ENCODE measurements around the gene MGLL. TPM values are rescaled to one million over a fixed set of nuclear protein-coding genes. Genes with fewer than 3 reads are reported as not detected.
A peak's percentile ranks its signal among the peaks of the same experiment; 100 is the strongest.

Gene MGLL
- total and polyA plus RNA-seq, 9 of the 15 experiments (the other 6 are each of a cell fraction or from before 2014, with no cell fraction given): 0.12 to 0.32 (median 0.18) TPM; not detected in 6

DNA sequence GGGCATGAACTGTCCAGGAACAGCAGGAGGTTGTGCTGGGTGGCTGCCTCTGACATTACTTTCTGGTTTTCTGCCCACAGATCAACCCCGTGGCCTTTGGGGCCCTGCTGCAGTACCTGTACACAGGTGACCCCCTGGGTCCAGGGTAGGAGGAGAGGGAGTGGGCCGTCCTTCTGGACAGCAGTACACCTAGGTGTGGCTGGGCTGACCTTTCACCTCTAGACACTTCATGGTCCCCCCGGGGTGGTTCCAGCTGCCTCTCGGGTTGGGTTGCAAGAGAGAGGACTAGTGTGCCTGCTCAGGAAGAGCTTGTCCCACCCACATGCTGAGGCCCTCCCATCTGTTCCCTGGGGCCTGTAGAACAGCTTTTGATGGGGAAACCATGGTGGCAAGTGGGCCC lies 145.9 kb downstream of the MGLL start (continued):
- TF ChIP-seq EP400 (IDR thresholded peaks at IDR 0.05) (no peak), ZNF282 (CRISPR knock-in tag; IDR thresholded peaks at IDR 0.05) (no peak), CTCFL (IDR thresholded peaks at IDR 0.05; ENCODE audit: borderline replicate concordance, insufficient read depth, low read depth, low read length, poor library complexity, severe bottlenecking) (no peak), CBX8 (IDR thresholded peaks at IDR 0.05; ENCODE audit: borderline replicate concordance, extremely low read depth, low read depth, low read length, poor library complexity, severe bottlenecking) (no peak), COPS2 (conservative IDR thresholded peaks at IDR 0.05) (no peak)

GRCh38 chr3:127675651-127676391 lies 146.5 kb downstream of the MGLL start:
- no peak for FAIRE-seq
- H2AFZ ChIP-seq (ENCODE audit: low read depth, low read length): no peak overlapping the region
- H4K20me1 ChIP-seq (replicated peaks; ENCODE audit: control insufficient read depth, insufficient read depth, low read length): 0 out of 2 replicates have a peak, but pooled peaks cover 4% of the 10 kb centered on the region
- no peak overlapping the region for H3K4me2 ChIP-seq (ENCODE audit: insufficient read depth, low read length)
- 26% methylated on average over 15 of the region's 29 CpGs for WGBS (ENCODE audit: insufficient coverage, low coverage, missing lambda C conversion rate)
- no peak overlapping the region for H3K27ac ChIP-seq (ENCODE audit: extremely low read depth, low read depth, low read length)
- ATAC-seq: no peak
- H3K36me3 ChIP-seq (ENCODE audit: control insufficient read depth, insufficient read depth, low read length): no peaks in the 10 kb centered on the region
- no peaks in the 10 kb centered on the region for H3K79me2 ChIP-seq (ENCODE audit: control insufficient read depth, insufficient read depth, low read length)
- in situ Hi-C loops (cut with MboI): no loop called here
- H3K9me3 ChIP-seq (replicated peaks; ENCODE audit: control insufficient read depth, insufficient read depth, low read depth, low read length): no peaks in the 10 kb centered on the region
- H3K4me1 ChIP-seq (replicated peaks in 1 of 2; ENCODE audit: control insufficient read depth in 2 of 2, insufficient read depth in 2 of 2, low read length in 2 of 2): peaks cover 0 to 51% of the 10 kb centered on the region in 2 experiments; a peak in 2 of 5 replicates
- no peak overlapping the region for H3K4me3 ChIP-seq
- DNase-seq (ENCODE audit: extremely low read depth in 1 of 4, low spot score in 3 of 4): no peak
- H3K9me1 ChIP-seq (ENCODE audit: control insufficient read depth, insufficient read depth, low read length): no peaks in the 10 kb centered on the region
- H3K27me3 ChIP-seq (ENCODE audit: control insufficient read depth in 2 of 2, insufficient read depth in 2 of 2, low read length in 2 of 2): no peaks in the 10 kb centered on the region
- intact Hi-C loops (cut with micrococcal nuclease): no loop called here
- TF ChIP-seq ZBTB33 (CRISPR knock-in tag; IDR thresholded peaks at IDR 0.05) (peak; percentile 47; the same call in 1 of the 2 replicates), ZFX (CRISPR knock-in tag; IDR thresholded peaks at IDR 0.05) (no peak), GATAD2A (IDR thresholded peaks at IDR 0.05) (no peak)
- ChIA-PET CTCF (ENCODE audit: low intra/inter-chr PET ratio) (no interaction called here), POLR2A (no interaction called here)
- no peak overlapping the region for H3K9ac ChIP-seq (ENCODE audit: insufficient read depth in 1 of 2, low read depth in 2 of 2, low read length in 2 of 2)
- no TSS peak for BruUV-seq (replicated peaks)
